GM10266 (cell line): ENCODE data around the gene APCDD1.

Source experiments
- DNase-seq: peaks from one replicate; pipeline ENCODE4 v3.0.0; 2012; ENCODE audit errors: extremely low spot score
- TF ChIP-seq, protein P1 (sequence below): IDR thresholded peaks from 2 replicates; pipeline ENCODE4 v1.5.1; 2012; ENCODE audit warnings: mild to moderate bottlenecking, low read depth; ENCODE audit not compliant: control insufficient read depth, insufficient read depth; ENCODE audit errors: missing control alignments

APCDD1 gene

GRCh38 chr18:10419420-10420103, 34.9 kb upstream of the APCDD1 start:
- TF ChIP-seq, protein P1, sequence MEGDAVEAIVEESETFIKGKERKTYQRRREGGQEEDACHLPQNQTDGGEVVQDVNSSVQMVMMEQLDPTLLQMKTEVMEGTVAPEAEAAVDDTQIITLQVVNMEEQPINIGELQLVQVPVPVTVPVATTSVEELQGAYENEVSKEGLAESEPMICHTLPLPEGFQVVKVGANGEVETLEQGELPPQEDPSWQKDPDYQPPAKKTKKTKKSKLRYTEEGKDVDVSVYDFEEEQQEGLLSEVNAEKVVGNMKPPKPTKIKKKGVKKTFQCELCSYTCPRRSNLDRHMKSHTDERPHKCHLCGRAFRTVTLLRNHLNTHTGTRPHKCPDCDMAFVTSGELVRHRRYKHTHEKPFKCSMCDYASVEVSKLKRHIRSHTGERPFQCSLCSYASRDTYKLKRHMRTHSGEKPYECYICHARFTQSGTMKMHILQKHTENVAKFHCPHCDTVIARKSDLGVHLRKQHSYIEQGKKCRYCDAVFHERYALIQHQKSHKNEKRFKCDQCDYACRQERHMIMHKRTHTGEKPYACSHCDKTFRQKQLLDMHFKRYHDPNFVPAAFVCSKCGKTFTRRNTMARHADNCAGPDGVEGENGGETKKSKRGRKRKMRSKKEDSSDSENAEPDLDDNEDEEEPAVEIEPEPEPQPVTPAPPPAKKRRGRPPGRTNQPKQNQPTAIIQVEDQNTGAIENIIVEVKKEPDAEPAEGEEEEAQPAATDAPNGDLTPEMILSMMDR: no peak
- DNase-seq: no peak

DNA sequence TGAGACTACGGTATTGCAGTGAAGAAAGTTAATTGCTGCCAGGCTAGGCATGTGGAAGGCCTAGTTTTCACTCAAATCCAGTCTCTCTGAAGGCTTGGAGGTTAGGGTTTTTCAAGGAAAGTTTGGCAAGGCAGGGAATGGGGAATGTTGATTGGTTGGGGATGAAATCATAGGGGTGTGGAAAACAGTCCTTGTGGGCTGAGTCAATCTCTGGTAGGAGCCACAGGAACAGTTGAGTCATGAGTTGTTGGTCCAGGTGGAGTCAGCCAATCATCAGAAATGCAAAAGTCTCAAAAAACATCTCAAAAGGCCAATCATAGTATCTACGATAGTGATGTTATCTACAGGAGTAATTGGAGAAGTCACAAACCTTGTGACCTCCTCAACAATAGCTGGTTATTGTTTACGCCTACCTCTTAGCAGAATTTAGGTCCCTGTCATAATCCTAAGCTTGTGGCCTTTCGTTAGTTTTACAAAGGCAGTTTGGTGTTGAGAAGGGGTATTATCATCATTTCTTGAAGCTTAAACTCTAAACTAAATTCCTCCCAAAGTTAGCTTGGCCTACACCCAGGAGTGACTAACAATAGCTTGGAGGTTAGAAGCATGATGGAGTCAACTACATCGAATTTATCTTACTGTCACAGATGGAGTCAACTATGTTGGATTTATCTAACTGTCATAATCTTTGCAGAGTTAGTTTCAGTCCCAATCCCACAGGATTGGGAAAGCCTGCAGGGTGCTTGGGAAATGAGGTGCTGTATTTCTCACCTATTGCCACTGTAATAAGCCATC, 33.7 kb upstream of the APCDD1 start:
- TF ChIP-seq, protein P1: no peak
- no peak for DNase-seq

DNA sequence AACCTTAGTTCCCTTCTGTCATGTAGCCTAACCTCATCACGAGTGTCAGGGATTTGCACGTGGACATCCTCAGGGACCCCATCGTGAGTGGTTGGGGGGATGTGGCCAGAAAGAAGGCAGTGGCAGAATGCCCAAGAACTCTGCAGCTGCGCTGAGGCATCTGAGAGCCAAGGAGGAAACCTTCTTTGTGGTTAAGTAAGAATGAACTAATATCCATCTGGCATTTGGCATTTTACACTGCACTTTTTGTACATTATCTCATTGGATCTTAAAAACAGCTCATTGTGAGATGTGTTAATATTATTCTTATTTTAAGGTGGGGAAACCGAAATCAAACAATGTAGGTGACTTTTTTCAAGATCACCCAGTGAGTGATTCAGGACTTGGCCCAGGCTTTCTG, 32.6 kb upstream of the APCDD1 start:
- DNase-seq: no peak
- TF ChIP-seq, protein P1: no peak

DNA sequence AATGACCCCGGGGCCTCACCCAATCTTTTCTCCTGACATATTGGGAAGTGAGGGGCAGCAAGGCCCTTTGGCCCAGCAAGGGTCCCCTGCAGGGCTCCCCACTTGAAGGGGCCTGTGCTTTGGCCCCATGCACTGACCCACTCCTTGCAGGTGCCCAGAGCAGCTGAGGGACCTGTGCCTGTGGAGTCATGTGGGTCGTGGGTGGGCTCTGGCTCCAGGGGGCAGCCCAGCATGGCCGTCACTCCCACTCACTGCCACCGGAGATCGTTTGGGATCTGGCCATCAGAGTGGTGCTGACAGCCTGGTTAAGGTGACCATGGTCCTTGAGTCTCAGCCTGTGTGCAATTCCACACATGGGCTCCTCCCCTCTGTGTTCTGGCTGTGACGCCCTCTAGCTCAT, 31.7 kb upstream of the APCDD1 start:
- DNase-seq: no peak
- TF ChIP-seq, protein P1: no peak

DNA sequence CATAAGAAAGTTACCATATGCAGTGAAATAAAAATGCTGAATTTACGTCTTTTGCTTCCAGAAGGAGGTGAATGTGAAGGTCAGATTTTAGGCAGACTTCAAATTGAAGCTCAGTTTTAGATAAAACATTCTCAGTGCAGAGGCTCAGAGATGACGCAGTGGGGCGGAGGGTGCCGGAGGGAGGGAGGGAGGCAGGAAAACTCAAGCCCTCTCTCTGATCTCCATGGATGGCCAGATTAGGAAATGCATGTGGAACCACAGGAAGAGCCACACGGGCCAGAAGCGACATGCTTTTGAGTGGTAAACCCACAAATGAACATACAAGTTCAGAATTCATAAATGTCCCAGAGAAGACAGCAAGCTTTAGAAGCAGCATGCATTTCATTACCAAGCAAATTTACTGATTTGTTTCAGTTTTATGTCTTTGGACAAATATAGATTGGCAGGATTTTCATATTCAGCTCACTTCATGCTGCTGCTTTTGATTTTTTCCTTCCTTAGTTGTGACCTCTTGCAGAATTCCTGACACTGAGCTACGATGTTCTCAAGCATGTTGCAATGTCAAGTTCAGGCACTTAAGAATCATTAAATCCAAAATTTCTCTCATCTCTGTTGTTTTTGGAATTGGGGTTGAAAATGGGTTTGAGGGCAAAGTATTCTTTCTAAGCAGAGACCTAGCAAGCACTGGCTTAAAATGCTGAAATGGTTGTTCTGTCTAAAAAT, 29.7 kb upstream of the APCDD1 start:
- no peak for DNase-seq
- TF ChIP-seq, protein P1: no peak

- TF ChIP-seq, protein P1: no peak
- DNase-seq: no peak
Measured at GRCh38 chr18:10430677-10431076, 23.8 kb upstream of the APCDD1 start.
